Adrenal gland (tissue), 5 donors: ENCODE measurements around the gene CASP9.

ENCODE experiments used
- CTCF ChIP-seq, 6 experiments: fragments of 450-650 bp in 4 of 6; fragments of 200-600 bp in 2 of 6; sonication (generic) in 1 of 6; IDR thresholded peaks; 1 replicate in 5 of 6; 2 replicates in 1 of 6; pipeline versions ENCODE4 v1.5.1 to v1.8.0; 2016 to 2021; ENCODE audit warnings: antibody characterized with exemption in 6 of 6, mild to moderate bottlenecking in 2 of 6, moderate library complexity in 1 of 6
- POLR2A ChIP-seq, 2 donors: fragments of 450-650 bp; IDR thresholded peaks; one replicate each; pipeline ENCODE4 v1.6.1; 2017; ENCODE audit warnings: antibody characterized with exemption in 2 of 2, mild to moderate bottlenecking in 2 of 2, moderate library complexity in 1 of 2
- donor health status: DM: no; HTN: no; CAD: no.

DNA sequence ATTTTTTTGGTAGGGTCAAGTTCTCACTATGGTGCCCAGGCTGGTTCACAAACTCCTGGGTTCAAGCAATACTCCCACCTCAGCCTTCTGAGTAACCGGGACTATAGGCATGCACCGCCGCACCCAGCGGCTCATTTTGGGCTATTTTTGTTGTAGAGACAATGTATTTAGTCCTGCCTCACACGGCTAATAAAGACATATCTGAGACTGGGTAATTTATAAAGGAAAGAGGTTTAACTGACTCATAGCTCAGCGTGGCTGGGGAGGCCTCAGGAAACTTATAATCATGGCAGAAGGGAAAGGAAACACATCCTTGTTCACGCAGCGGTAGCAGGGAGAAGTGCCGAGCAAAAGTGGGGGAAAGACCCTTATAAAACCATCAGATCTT is 63.3 kb downstream of the CASP9 start:
- TF ChIP-seq CTCF (IDR thresholded peaks at IDR 0.05): no peak
- no peak for TF ChIP-seq POLR2A (IDR thresholded peaks at IDR 0.05)
